ENCODE data around the gene ARAP3. TPM values are rescaled to one million over a fixed set of nuclear protein-coding genes. Genes with fewer than 3 reads are reported as not detected.

The ARAP3 gene
- polyA plus RNA-seq, 3 donors: 1.2 to 18.2 (median 2.2) TPM

- H3K36me3 ChIP-seq (replicated peaks in 1 of 2; ENCODE audit: control insufficient read depth in 1 of 2, insufficient read depth in 2 of 2, low read length in 2 of 2): no peaks in the 10 kb centered on the region
- H4K20me1 ChIP-seq (ENCODE audit: insufficient read depth, low read length): no peaks in the 10 kb centered on the region
- Mint-ChIP-seq H3K27me3 (ENCODE audit: low read depth in 3 of 3) (peaks cover 13 to 34% (median 13%) of the 10 kb centered on the region in 3 donors), H3K4me1 (peaks cover 18% of the 10 kb centered on the region), H3K9me3 (peaks cover 0 to 5% (median 0%) of the 10 kb centered on the region in 7 donors), H3K4me3 (no peak overlapping the region), H3K36me3 (no peaks in the 10 kb centered on the region), H3K27ac (no peak overlapping the region)
- 94% methylated on average over 7 of the region's 11 CpGs for WGBS (ENCODE audit: insufficient coverage)
- peaks cover 14% of the 10 kb centered on the region in 2 donors for H3K4me1 ChIP-seq (ENCODE audit: control insufficient read depth in 1 of 2, insufficient read depth in 2 of 2, low read length in 2 of 2)
- H3K27ac ChIP-seq (ENCODE audit: low read depth in 1 of 2, low read length in 2 of 2): no peak overlapping the region
- intact Hi-C loops (cut with micrococcal nuclease): loop anchor here (10.0 kb wide), 2 partner anchors 119 to 449 kb away; no protein-coding TSS in a partner anchor
- no peaks in the 10 kb centered on the region for H3K9me3 ChIP-seq (replicated peaks in 1 of 2; ENCODE audit: control insufficient read depth in 1 of 2, insufficient read depth in 1 of 2, low read length in 2 of 2)
- H3K4me3 ChIP-seq (replicated peaks in 1 of 3; ENCODE audit: low read depth in 2 of 3, low read length in 3 of 3): no peak overlapping the region
- no peak overlapping the region for H3K4me2 ChIP-seq (replicated peaks; ENCODE audit: extremely low read depth, low read length, poor library complexity, severe bottlenecking)
- no peak overlapping the region for H2AFZ ChIP-seq (ENCODE audit: insufficient read depth, low read depth, low read length, poor library complexity, severe bottlenecking)
- TF ChIP-seq CTCF (IDR thresholded peaks at IDR 0.05): no peak
- no peaks in the 10 kb centered on the region for H3K79me2 ChIP-seq (ENCODE audit: insufficient read depth, low read length)
- H3K9ac ChIP-seq (ENCODE audit: insufficient read depth, low read length, poor library complexity, severe bottlenecking): no peak overlapping the region
- no peak for DNase-seq
- H3K27me3 ChIP-seq (ENCODE audit: control insufficient read depth in 2 of 2, insufficient read depth in 2 of 2, low read length in 2 of 2): peaks cover 4 to 7% of the 10 kb centered on the region in 2 donors
Observed at GRCh38 chr5:141695627-141696215, 13.7 kb upstream of the ARAP3 start.

GRCh38 chr5:141694479-141694878, 12.4 kb upstream of the ARAP3 start:
- no peaks in the 10 kb centered on the region for H3K36me3 ChIP-seq (replicated peaks in 1 of 2; ENCODE audit: control insufficient read depth in 1 of 2, insufficient read depth in 2 of 2, low read length in 2 of 2)
- peaks cover 15 to 28% (median 18%) of the 10 kb centered on the region in 3 donors for H3K27me3 Mint-ChIP-seq (ENCODE audit: low read depth in 3 of 3)
- peaks cover 18% of the 10 kb centered on the region for H3K4me1 Mint-ChIP-seq
- no peaks in the 10 kb centered on the region for H3K79me2 ChIP-seq (ENCODE audit: insufficient read depth, low read length)
- intact Hi-C loops (cut with micrococcal nuclease): loop anchor here (5.0 to 10.0 kb wide), 4 partner anchors 120 to 450 kb away; partner anchors contain the start of gene PCDH12 (in 1 of the 2)
- no peak overlapping the region for H3K4me2 ChIP-seq (replicated peaks; ENCODE audit: extremely low read depth, low read length, poor library complexity, severe bottlenecking)
- H3K27ac Mint-ChIP-seq: peak overlapping the region in 1 of 7 donors; percentile 9
- no peak for DNase-seq
- no peaks in the 10 kb centered on the region for H4K20me1 ChIP-seq (ENCODE audit: insufficient read depth, low read length)
- no peak overlapping the region for H3K9ac ChIP-seq (ENCODE audit: insufficient read depth, low read length, poor library complexity, severe bottlenecking)
- no peak for TF ChIP-seq CTCF (IDR thresholded peaks at IDR 0.05)
- H2AFZ ChIP-seq (ENCODE audit: insufficient read depth, low read depth, low read length, poor library complexity, severe bottlenecking): no peak overlapping the region
- no peak overlapping the region for H3K27ac ChIP-seq (ENCODE audit: low read depth in 1 of 2, low read length in 2 of 2)
- no peak overlapping the region for H3K4me3 ChIP-seq (replicated peaks in 1 of 3; ENCODE audit: low read depth in 2 of 3, low read length in 3 of 3)
- 98% methylated on average over 5 of the region's 5 CpGs for WGBS (ENCODE audit: insufficient coverage)
- H3K4me3 Mint-ChIP-seq: no peak overlapping the region
- H3K9me3 Mint-ChIP-seq: peaks cover 0 to 3% (median 0%) of the 10 kb centered on the region in 7 donors
- no peaks in the 10 kb centered on the region for H3K27me3 ChIP-seq (ENCODE audit: control insufficient read depth in 2 of 2, insufficient read depth in 2 of 2, low read length in 2 of 2)
- H3K4me1 ChIP-seq (ENCODE audit: control insufficient read depth in 1 of 2, insufficient read depth in 2 of 2, low read length in 2 of 2): peaks cover 14% of the 10 kb centered on the region in 2 donors
- H3K9me3 ChIP-seq (replicated peaks in 1 of 2; ENCODE audit: control insufficient read depth in 1 of 2, insufficient read depth in 1 of 2, low read length in 2 of 2): no peaks in the 10 kb centered on the region
- H3K36me3 Mint-ChIP-seq: no peaks in the 10 kb centered on the region
